ENCODE measurements around the gene AHCYL2.

Gene AHCYL2

GRCh38 chr7:129383542-129384132 lies 158.8 kb downstream of the AHCYL2 start:
- DNase-seq = no peak
- TF ChIP-seq, protein P1, sequence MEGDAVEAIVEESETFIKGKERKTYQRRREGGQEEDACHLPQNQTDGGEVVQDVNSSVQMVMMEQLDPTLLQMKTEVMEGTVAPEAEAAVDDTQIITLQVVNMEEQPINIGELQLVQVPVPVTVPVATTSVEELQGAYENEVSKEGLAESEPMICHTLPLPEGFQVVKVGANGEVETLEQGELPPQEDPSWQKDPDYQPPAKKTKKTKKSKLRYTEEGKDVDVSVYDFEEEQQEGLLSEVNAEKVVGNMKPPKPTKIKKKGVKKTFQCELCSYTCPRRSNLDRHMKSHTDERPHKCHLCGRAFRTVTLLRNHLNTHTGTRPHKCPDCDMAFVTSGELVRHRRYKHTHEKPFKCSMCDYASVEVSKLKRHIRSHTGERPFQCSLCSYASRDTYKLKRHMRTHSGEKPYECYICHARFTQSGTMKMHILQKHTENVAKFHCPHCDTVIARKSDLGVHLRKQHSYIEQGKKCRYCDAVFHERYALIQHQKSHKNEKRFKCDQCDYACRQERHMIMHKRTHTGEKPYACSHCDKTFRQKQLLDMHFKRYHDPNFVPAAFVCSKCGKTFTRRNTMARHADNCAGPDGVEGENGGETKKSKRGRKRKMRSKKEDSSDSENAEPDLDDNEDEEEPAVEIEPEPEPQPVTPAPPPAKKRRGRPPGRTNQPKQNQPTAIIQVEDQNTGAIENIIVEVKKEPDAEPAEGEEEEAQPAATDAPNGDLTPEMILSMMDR (IDR thresholded peaks at IDR 0.05; ENCODE audit: low read depth, low read length) = no peak
- H3K36me3 ChIP-seq = no peaks in the 10 kb centered on the region

GRCh38 chr7:129385116-129385515 lies 160.3 kb downstream of the AHCYL2 start:
- DNase-seq = no peak
- no peaks in the 10 kb centered on the region for H3K36me3 ChIP-seq
- H3K27me3 ChIP-seq = no peaks in the 10 kb centered on the region
- H3K4me3 ChIP-seq (ENCODE audit: low read depth, low read length) = no peak overlapping the region
- H3K9me3 ChIP-seq = no peaks in the 10 kb centered on the region
- TF ChIP-seq, protein P1 (IDR thresholded peaks at IDR 0.05; ENCODE audit: low read depth, low read length) = no peak
- H3K4me1 ChIP-seq = no peaks in the 10 kb centered on the region

More at GRCh38 chr7:129383542-129384132, 158.8 kb downstream of the AHCYL2 start:
- Histone ChIP-seq H3K27me3 (no peaks in the 10 kb centered on the region), H3K4me1 (no peaks in the 10 kb centered on the region), H3K9me3 (no peaks in the 10 kb centered on the region), H3K4me3 (ENCODE audit: low read depth, low read length) (no peak overlapping the region)

GRCh38 chr7:129385598-129385997 lies 160.8 kb downstream of the AHCYL2 start:
- H3K9me3 ChIP-seq = no peaks in the 10 kb centered on the region
- no peaks in the 10 kb centered on the region for H3K4me1 ChIP-seq
- no peaks in the 10 kb centered on the region for H3K27me3 ChIP-seq
- TF ChIP-seq, protein P1 (IDR thresholded peaks at IDR 0.05; ENCODE audit: low read depth, low read length) = no peak
- H3K36me3 ChIP-seq = no peaks in the 10 kb centered on the region
- DNase-seq = no peak
- H3K4me3 ChIP-seq (ENCODE audit: low read depth, low read length) = no peak overlapping the region

DNA sequence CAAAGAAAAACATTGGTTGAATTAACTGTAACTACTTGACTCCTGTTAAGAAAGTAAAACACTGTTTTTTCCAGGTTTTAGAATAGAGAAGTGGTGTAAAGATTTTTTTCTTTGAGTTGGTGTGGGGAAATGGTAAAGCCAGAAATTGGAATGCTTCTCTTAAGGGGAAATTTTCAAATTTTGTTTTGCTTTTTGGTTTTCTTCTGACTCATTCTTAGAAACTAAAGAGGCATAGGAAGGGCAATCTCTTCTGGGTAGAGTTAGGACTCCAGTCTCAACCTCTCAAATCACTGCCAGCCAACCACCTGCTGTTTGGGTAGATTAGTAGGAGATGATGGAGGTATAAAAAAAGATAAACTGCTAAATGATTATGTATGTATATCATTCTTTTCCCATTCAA lies 161.7 kb downstream of the AHCYL2 start:
- TF ChIP-seq, protein P1 (IDR thresholded peaks at IDR 0.05; ENCODE audit: low read depth, low read length) = no peak
- no peaks in the 10 kb centered on the region for H3K9me3 ChIP-seq
- no peaks in the 10 kb centered on the region for H3K4me1 ChIP-seq
- no peaks in the 10 kb centered on the region for H3K36me3 ChIP-seq
- no peak overlapping the region for H3K4me3 ChIP-seq (ENCODE audit: low read depth, low read length)
- DNase-seq = no peak
- H3K27me3 ChIP-seq = no peaks in the 10 kb centered on the region

DNA sequence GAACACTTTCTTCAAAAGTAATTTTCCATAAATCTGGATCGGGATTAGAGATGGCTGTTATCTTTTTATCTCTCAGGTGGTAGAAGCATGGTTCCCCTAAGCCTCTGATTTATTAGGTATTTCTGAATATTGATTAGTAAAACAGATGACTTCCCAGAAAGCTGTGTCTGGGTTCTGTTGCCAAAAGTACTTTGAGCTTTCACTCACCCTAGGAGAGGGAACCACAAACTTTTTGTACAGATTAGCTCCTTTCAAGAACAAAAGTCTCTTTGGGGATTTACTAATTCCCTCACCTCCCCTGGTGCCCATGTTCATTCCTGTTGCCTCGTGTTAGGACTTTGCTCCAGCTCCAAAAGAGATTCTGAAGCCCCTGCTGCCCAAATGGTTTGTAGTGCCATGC lies 162.7 kb downstream of the AHCYL2 start:
- TF ChIP-seq, protein P1 (IDR thresholded peaks at IDR 0.05; ENCODE audit: low read depth, low read length) = no peak
- H3K4me3 ChIP-seq (ENCODE audit: low read depth, low read length) = no peak overlapping the region
- H3K36me3 ChIP-seq = no peaks in the 10 kb centered on the region
- no peaks in the 10 kb centered on the region for H3K4me1 ChIP-seq
- DNase-seq = no peak
- no peaks in the 10 kb centered on the region for H3K9me3 ChIP-seq
- no peaks in the 10 kb centered on the region for H3K27me3 ChIP-seq

DNA sequence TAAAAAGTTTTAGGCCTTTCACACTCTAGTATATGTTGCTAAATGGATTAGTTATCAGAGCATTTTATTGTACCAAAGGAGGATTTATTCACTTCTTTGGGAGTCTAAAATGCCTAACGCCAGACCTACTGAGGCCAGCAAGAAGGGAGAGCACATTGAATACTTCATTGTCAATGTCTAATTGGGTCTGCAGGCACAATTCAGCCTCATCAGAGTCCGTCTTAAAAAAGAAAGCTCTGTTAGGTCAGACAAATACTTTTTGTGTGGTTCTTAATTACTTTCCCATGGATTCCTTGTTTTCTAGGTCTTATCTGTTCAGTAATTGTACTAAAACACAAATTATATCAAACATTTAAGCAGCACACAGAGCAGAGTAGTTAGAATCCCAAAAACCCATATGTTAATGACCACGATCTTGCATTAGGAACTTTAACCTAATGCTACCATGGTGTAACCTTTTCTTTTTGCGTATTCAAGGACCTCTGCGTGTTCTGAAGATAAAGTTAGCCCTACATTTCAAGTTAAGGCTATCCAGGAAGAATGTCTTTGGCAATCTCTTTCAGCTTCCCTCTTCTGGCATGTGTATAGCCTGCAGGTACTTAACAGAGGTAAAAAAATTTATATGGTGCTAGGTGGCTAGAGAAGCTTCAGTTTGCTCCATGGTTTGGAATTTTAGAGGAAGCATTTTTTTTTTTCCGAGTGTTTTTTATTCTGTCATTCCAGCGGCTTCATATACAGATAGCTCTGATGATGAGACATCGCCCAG lies 163.7 kb downstream of the AHCYL2 start:
- DNase-seq = no peak

More for the DNA sequence above, 163.7 kb downstream of the AHCYL2 start:
- H3K27me3 ChIP-seq = no peaks in the 10 kb centered on the region
- TF ChIP-seq, protein P1 (IDR thresholded peaks at IDR 0.05; ENCODE audit: low read depth, low read length) = no peak
- H3K9me3 ChIP-seq = no peaks in the 10 kb centered on the region
- no peaks in the 10 kb centered on the region for H3K4me1 ChIP-seq
- H3K36me3 ChIP-seq = no peaks in the 10 kb centered on the region
- H3K4me3 ChIP-seq (ENCODE audit: low read depth, low read length) = no peak overlapping the region
